Renal cortex interstitium (tissue), 11 donors: ENCODE results near the gene GRID1. TPM values are rescaled to one million over a fixed set of nuclear protein-coding genes. Genes with fewer than 3 reads are reported as not detected.

Source experiments
- DNase-seq, 11 donors: peaks; one replicate each; pipeline ENCODE4 v3.0.0-alpha.2; 2013; ENCODE audit warnings: low read depth in 9 of 11, low spot score in 4 of 11; ENCODE audit errors: extremely low read depth in 1 of 11
- polyA plus RNA-seq, 3 donors: library from polyadenylated mRNA; unstranded; fragments of 120-200 nt; gene quantifications; one replicate each; pipeline ENCODE4 v1.2.1, GENCODE V29; 2013; ENCODE audit not compliant: insufficient read length in 3 of 3

The GRID1 gene
- polyA plus RNA-seq, 3 donors: 1.6 to 1.8 (median 1.6) TPM

DNA sequence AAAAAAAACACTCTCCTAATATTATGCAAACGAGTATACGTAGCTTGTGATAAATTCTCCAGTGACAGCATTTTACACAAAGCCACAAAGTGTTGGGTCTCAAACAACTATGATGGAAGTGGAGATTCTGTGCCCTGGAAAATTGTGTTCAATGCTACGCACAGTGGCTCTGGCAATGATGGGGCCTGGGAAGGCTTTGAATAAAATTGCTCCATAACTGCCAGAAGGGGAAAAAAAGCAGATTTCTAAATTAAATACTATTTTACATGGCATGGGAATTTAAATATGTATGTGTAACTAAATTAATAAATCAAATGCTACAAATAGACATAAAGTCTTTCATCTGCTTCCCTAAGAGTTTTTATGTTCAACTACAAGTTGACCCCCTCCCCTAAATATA is 306.7 kb downstream of the GRID1 start:
- DNase-seq: no peak

- DNase-seq: no peak
These were observed 307.6 kb downstream of the GRID1 start for GRCh38 chr10:86058964-86059363.

DNA sequence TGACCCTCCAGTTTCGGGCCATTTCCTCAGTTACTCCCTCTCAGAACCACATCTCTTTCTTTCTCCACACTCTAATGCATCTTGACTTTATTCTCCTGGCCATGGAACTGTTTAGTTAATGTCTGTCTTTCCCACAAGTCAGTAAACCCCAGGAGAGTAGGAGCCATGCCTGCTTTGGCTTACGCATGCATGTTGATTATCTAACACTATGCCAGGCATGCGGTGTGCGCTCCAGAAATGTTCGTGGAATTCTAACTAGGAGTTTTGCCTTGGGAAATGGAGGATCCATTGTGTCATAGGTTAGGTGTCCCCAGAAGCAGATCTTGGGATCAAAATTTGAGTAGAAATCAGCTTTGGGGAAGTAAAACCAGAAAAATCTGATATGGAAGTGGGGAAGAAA is 308.9 kb downstream of the GRID1 start:
- no peak for DNase-seq

GRCh38 chr10:86056672-86057071 is 309.9 kb downstream of the GRID1 start:
- DNase-seq: no peak

GRCh38 chr10:86055928-86056327 is 310.7 kb downstream of the GRID1 start:
- no peak for DNase-seq

- DNase-seq: no peak
These were observed 312.9 kb downstream of the GRID1 start for GRCh38 chr10:86053675-86054074.

DNA sequence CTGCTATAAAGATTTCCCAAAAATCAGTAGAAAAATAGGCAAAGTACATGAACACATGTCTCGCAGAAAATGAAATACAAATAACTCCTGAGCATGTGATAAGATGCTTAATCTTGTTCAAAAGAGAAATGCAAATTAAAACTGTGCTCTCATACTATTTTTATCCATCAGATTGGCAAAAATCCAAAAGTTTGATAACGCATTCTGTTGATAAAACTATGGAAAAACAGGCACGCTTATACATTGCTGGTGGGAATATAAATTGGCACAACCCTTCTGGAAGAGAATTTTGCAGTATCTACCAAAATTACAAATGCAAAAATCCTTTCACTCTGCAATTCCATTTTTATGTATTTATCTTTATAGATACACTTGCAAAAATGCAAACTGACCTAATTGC is 315.0 kb downstream of the GRID1 start:
- DNase-seq: no peak

GRCh38 chr10:86049442-86049841 is 317.2 kb downstream of the GRID1 start:
- no peak for DNase-seq

- no peak for DNase-seq
These were observed 317.6 kb downstream of the GRID1 start for GRCh38 chr10:86048973-86049372.

GRCh38 chr10:86048571-86048970 is 318.0 kb downstream of the GRID1 start:
- no peak for DNase-seq

DNA sequence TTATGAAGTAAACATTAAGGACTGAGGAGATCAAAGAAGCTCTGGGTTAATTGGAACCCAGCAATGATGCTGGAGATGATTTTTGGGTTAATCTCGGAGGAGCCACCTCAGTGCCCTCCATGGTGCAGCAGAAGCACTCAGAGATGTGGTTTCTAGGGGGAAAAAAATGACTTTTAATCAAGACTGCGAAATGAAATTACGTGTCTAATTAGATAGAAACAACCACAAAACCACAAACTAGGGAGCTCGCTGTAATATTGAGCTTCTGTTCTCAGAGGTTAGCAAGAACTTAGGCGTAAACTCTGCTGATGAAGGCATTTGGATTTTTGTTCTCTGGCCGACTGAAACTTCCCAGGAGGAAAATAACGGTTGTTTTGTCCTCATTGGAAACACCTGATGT is 319.0 kb downstream of the GRID1 start:
- no peak for DNase-seq

DNA sequence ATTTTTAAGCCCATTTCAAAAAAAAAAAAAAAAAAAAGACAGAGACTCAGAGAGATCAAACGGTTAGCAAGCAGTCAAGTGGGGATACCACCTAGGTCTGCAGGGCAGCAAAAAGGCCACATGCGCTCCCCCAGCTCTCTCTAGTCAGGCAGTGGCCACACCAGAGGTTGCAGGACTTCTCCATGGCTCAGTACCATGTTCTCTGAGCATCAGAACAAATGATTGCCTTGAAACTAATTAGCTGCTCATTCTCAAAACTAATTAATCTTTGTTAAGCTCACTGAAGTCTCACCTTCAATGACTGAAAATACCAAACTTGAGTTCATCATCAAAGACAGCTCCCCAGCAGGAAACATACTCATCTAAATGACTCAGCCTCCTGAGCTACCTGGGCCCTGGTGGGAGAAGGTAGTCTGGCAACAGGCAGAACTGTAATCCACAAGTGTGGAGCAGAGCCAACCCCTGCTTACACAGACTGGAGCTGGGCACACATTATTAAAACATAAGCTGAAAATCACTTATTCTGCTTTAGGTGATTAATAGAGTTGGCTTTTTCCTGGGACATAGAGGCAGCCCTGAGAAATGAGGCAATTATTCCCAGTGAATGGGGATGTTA is 319.6 kb downstream of the GRID1 start:
- no peak for DNase-seq

GRCh38 chr10:86045896-86046295 is 320.7 kb downstream of the GRID1 start:
- DNase-seq: no peak

GRCh38 chr10:86044029-86044428 is 322.6 kb downstream of the GRID1 start:
- DNase-seq: no peak

- no peak for DNase-seq
These were observed 323.4 kb downstream of the GRID1 start for GRCh38 chr10:86043236-86043635.

DNA sequence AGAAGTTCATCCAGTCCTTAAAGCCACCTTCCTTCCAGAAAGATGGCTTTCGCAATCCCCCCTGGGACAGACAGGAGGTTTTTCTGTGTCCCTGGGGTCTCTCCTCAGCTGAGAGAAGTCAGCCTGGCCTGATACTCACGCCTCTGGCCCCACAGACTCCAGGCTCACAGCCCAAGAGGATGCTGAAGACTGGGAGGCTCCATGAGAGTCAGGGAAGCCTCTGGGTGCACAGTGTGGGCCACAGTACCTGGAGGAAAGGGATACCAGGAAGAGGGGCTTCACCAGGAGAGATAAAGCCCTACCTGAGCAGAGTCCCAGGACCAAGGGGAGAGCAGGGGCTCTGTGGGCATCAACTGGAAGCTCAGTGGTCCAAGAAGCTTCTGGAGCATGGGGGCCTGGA is 324.4 kb downstream of the GRID1 start:
- no peak for DNase-seq

GRCh38 chr10:86041116-86041515 is 325.5 kb downstream of the GRID1 start:
- DNase-seq: no peak

GRCh38 chr10:86038371-86038770 is 328.2 kb downstream of the GRID1 start:
- DNase-seq: no peak

DNA sequence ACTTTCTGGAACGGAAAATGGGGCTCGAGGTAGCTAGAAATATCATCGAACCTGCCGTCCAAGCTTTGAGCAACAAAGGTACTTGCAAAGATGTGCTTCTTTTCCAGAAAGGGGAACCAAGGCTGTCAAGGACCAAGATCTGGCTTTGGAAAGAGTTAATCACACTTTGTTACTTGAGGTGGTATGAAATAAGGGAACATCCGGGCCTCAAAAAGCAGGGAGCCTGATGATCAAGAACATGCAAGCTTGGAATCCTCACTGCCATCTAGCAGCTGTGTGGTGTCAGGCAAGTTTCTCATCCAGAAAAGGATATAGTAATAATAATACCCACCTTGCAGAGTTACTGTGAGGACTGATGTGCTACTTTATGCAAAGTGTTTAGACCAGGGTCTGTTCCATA is 329.5 kb downstream of the GRID1 start:
- no peak for DNase-seq

- DNase-seq: no peak
These were observed 330.1 kb downstream of the GRID1 start for GRCh38 chr10:86036544-86036831.

DNA sequence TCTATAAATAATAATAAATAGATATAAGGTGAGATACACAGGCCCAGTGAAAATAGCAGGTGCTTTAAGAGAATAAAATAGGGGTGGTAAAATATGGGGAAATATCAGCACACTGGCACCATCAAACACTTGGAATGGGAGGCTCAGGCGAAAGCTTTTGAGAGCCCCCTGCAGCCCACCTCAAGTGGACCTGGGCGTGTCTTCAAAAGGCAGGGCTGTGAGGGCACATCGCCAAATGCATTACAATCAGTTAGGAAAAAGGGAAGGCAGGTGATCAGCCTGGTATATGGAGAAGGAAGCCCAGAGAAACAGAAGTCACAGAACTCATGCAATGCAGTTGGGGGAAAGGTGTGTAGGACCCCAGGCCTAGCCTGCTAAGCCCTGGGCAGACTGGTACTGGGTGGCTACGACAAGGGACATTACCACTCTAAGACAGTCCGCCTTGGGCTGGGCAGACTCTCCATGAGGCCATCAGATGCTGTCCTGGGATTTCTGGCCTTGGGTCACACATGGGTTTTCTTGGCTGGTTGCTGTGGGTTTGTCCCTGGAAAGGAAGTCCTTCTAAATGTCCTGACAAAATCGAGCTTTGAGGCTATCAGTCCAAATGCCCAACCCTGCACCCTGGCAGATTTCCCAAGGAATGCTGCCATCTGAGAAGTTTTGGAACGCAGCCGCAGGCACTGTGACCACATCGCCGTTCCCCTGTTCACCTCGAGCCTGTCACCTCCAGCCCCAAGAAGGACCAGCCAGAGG is 330.6 kb downstream of the GRID1 start:
- no peak for DNase-seq
